ENCODE results near the gene ELMOD1. TPM values are rescaled to one million over a fixed set of nuclear protein-coding genes. Genes with fewer than 3 reads are reported as not detected.

ELMOD1 gene
- total and polyA plus RNA-seq, 9 donors: 0.17 to 0.69 (median 0.24) TPM; not detected in 3

DNA sequence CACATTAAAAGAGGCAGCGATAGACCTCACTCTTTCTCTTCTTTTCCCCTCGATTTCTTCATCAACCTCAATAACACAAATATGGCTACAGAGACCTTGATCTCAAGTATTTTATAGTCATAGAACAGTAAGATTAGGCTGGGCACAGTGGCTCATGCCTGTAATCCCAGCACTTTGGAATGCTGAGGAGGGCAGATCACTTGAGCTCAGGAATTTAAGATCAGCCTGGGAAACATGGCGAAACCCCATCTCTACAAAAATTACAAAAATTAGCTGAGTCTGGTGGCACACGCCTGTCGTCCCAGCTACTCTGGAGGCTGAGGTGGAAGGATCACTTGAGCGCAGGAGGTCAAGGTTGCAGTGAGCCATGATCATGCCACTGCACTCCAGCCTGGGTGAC lies 106.3 kb downstream of the ELMOD1 start:
- H3K4me1 ChIP-seq (ENCODE audit: insufficient read depth): no peaks in the 10 kb centered on the region
- H3K4me3 ChIP-seq: no peak overlapping the region
- intact Hi-C loops (cut with DNase I): no loop called here
- no peaks in the 10 kb centered on the region for H3K27me3 ChIP-seq
- no peaks in the 10 kb centered on the region for H3K9me3 ChIP-seq
- 72 to 75% (median 72%) methylated on average over 6 of the region's 6 CpGs for WGBS, 3 donors
- no peak for DNase-seq
- no peak overlapping the region for H3K27ac ChIP-seq
- no peaks in the 10 kb centered on the region for H3K36me3 ChIP-seq
- TF ChIP-seq POLR2A (IDR thresholded peaks at IDR 0.05) (no peak), EP300 (IDR thresholded peaks at IDR 0.05) (no peak)
- TF ChIP-seq, protein P1, sequence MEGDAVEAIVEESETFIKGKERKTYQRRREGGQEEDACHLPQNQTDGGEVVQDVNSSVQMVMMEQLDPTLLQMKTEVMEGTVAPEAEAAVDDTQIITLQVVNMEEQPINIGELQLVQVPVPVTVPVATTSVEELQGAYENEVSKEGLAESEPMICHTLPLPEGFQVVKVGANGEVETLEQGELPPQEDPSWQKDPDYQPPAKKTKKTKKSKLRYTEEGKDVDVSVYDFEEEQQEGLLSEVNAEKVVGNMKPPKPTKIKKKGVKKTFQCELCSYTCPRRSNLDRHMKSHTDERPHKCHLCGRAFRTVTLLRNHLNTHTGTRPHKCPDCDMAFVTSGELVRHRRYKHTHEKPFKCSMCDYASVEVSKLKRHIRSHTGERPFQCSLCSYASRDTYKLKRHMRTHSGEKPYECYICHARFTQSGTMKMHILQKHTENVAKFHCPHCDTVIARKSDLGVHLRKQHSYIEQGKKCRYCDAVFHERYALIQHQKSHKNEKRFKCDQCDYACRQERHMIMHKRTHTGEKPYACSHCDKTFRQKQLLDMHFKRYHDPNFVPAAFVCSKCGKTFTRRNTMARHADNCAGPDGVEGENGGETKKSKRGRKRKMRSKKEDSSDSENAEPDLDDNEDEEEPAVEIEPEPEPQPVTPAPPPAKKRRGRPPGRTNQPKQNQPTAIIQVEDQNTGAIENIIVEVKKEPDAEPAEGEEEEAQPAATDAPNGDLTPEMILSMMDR (IDR thresholded peaks at IDR 0.05): no peak

DNA sequence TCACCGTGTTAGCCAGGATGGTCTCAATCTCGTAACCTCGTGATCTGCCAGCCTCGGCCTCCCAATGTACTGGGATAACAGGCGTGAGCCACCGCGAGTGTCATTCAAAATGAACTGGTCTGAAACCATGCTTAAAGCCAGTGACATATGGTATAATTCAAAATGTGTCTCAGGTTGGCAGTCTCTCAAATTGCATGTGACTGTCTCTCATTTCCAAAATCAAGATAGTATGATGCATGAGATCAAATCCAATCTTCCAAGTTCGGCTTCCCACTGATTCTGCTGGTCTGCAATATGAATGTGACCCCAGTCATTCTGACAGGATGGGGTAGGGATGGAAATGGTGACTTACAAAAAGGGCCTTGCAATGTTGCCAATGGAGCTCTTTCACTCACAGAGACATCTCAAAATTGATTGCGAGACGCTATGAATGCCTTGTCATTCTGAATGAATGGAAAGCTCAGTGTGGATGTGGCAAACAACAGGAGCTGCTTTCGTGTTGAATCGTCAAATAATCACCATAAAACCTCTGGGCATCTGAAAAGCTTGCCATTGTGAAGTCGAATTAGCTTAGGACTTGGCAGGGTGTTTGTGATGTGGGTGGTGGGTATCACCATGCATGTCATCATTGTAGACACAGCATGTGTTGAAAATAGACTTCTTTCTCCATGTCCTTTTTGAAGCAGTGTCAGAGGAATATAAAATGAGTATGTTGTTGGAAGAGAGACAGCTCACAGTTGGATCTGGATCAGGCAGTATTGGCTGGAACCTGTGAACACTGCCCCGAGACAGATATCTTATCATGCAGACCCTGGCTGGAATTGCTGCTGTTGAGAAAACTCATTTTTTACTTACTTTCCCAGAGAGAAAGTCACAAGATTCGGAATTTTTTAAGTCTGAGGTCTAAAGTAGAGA lies 108.7 kb downstream of the ELMOD1 start:
- Histone ChIP-seq H3K9me3 (no peaks in the 10 kb centered on the region), H3K27ac (no peak overlapping the region), H3K4me3 (no peak overlapping the region), H3K36me3 (no peaks in the 10 kb centered on the region), H3K4me1 (ENCODE audit: insufficient read depth) (no peaks in the 10 kb centered on the region), H3K27me3 (no peaks in the 10 kb centered on the region)
- DNase-seq: no peak
- WGBS, 3 donors: 75 to 78% (median 76%) methylated on average over 15 of the region's 15 CpGs
- intact Hi-C loops (cut with DNase I): no loop called here
- TF ChIP-seq POLR2A (IDR thresholded peaks at IDR 0.05): no peak
- no peak for TF ChIP-seq EP300 (IDR thresholded peaks at IDR 0.05)
- TF ChIP-seq, protein P1 (IDR thresholded peaks at IDR 0.05): no peak

DNA sequence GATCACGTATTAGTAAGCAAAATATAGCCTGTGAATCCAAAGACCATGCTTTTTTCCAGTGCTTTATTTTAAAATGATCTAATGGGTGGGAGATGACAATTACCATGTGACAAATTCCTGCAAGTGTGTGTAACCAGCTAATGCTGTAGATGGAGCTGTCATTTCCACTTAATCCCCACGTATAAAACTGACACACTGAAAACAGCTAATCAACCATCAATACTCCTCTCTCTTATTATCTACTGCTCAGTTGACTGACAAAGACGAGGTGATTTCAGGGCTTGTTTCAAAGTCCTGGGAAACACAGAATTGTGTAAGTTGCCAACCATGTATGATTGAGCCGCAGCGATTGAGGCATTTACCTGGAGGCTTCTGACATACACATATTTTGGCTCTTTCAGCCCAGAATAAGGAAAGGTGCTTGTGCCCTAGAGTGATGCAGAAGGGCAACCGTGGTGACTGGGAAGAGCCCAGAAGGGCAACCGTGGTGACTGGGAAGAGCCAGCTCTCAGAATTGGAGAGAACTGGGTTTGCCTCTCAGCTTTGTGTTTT lies 111.2 kb downstream of the ELMOD1 start:
- intact Hi-C loops (cut with DNase I): no loop called here
- no peak for TF ChIP-seq POLR2A (IDR thresholded peaks at IDR 0.05)
- TF ChIP-seq, protein P1 (IDR thresholded peaks at IDR 0.05): no peak
- TF ChIP-seq EP300 (IDR thresholded peaks at IDR 0.05): no peak
- 72 to 85% (median 80%) methylated on average over 7 of the region's 7 CpGs for WGBS, 3 donors
- H3K4me1 ChIP-seq (ENCODE audit: insufficient read depth): no peaks in the 10 kb centered on the region
- H3K4me3 ChIP-seq: no peak overlapping the region
- H3K27ac ChIP-seq: no peak overlapping the region
- no peaks in the 10 kb centered on the region for H3K36me3 ChIP-seq
- no peaks in the 10 kb centered on the region for H3K9me3 ChIP-seq
- no peak for DNase-seq
- H3K27me3 ChIP-seq: no peaks in the 10 kb centered on the region

GRCh38 chr11:107702723-107703122 lies 111.8 kb downstream of the ELMOD1 start:
- intact Hi-C loops (cut with DNase I): no loop called here
- Histone ChIP-seq H3K27me3 (no peaks in the 10 kb centered on the region), H3K4me1 (ENCODE audit: insufficient read depth) (no peaks in the 10 kb centered on the region), H3K9me3 (no peaks in the 10 kb centered on the region), H3K27ac (no peak overlapping the region), H3K4me3 (no peak overlapping the region), H3K36me3 (no peaks in the 10 kb centered on the region)
- TF ChIP-seq, protein P1 (IDR thresholded peaks at IDR 0.05): no peak
- no peak for TF ChIP-seq EP300 (IDR thresholded peaks at IDR 0.05)
- no peak for TF ChIP-seq POLR2A (IDR thresholded peaks at IDR 0.05)
- WGBS, 3 donors: 47 to 74% (median 51%) methylated on average over 2 of the region's 2 CpGs
- DNase-seq: no peak

Data from ovary (tissue), 9 donors.